NCI-H69 (cell line): ENCODE results near the gene PRR23C.

Experiments
- DNase-seq: peaks from one replicate; lab custom pipeline; 2025; lab: John Stamatoyannopoulos, UW

Gene PRR23C

DNA sequence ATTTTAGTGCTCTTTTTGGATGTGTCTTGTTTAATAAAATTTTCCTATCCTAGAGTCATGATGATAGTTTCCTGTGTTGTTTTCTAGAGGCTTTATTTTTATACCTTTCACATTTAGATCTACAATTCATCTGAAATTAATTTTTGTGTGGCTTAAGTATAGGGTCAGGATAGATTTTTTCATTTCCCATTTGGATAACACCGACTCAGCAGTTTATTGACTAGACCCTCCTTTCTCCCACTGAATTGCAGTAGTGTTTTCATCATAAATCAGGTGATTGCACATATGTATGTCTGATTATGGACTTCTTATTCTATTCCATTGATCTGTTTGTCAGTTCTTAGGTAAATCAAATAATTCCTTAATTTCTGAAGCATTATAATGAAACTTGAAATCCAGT, 49.0 kb downstream of the PRR23C start:
- DNase-seq = no peak
